HG03039 (cell line): ENCODE data around the gene SH3BP1.

Experiments used
- ATAC-seq: cut with Tn5 transposase; IDR thresholded peaks from one replicate; pipeline ENCODE4 v1.9.1; 2021; ENCODE audit warnings: mild to moderate bottlenecking, moderate library complexity; ENCODE audit not compliant: unreplicated experiment

Gene SH3BP1

DNA sequence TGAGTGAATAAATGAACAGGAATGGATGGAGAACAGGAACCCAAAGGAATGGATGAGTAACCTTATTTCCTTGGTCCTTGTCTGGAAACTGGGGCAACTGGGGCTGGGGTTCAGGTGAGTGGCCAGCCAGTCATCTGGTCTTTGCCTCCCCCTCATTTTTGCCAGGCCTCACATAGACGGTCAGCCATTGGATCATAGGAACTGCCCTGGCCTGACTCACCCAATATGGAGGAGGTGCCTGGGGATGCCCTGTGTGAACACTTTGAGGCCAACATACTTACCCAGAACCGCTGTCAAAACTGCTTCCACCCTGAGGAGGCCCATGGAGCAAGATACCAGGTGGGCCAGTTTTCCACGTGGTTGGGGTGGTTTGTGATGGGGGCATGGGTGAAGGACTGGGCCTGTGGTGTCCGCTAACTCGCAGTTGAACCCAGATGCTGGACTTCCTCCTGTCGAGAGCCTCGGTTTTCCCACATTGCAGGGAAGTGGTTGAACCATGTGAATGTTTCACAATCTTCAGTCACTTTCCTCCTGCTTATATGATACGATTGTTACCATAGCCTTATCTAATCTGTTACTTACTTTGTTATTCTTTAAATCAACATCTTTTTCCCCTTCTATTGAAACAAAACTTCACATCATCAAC is 61.8 kb downstream of the SH3BP1 start:
- ATAC-seq = no peak

- ATAC-seq = no peak
These were observed 64.4 kb downstream of the SH3BP1 start for GRCh38 chr22:37703906-37704305.

DNA sequence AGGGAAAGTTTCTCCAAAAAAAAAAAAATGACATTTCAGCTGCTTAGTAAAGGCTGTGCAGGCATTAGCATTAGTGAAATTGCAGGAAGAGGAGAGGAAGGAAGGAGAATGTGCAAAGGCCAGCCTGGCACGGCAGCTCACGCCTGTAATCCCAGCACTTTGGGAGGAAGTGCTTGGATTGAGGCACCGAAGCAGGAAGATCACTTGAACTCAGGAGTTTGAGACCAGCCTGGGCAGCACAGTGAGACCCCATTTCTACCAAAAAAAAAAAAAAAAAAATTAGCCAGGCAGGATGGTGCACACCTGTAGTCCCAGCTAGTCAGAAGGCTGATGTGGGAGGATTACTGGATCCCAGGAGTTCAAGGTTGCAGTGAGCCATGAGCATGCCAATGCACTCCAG is 65.2 kb downstream of the SH3BP1 start:
- no peak for ATAC-seq

DNA sequence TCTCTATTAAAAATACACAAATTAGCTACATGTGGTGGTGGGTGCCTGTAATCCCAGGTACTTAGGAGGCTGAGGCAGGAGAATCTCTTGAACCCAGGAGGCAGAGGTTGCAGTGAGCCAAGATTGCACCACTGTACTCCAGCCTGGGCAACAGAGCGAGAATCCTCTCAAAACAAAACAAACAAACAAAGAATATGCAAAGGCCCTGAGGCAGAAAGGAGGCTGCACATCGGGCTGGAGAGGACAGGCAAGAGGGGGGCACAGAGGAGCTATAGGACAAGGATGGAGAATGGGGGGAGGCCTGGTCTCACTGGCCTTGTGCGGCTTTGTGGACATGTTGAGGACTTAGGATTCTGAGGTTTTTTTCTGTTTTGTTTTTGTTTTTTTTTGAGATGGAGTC is 65.7 kb downstream of the SH3BP1 start:
- no peak for ATAC-seq
